ENCODE data around the gene RASD1. TPM values are rescaled to one million over a fixed set of nuclear protein-coding genes. Genes with fewer than 3 reads are reported as not detected.

RASD1 gene
- total and polyA plus RNA-seq, 10 donors, result 2.9 to 52.3 (median 10.2) TPM

- H3K9me3 ChIP-seq, result no peaks in the 10 kb centered on the region
- H3K36me3 ChIP-seq, result no peaks in the 10 kb centered on the region
- 42 to 81% (median 77%) methylated on average over 14 of the region's 14 CpGs for WGBS, 5 donors
- no peak overlapping the region for H3K4me3 ChIP-seq
- H3K27me3 ChIP-seq (replicated peaks in 1 of 7), result peaks cover 0 to 11% (median 4%) of the 10 kb centered on the region in 7 donors
- TF ChIP-seq CTCF (IDR thresholded peaks at IDR 0.05 in 8 of 11, conservative IDR thresholded peaks at IDR 0.05 in 3 of 11) (no peak), POLR2AphosphoS5 (IDR thresholded peaks at IDR 0.05) (no peak), POLR2A (IDR thresholded peaks at IDR 0.05) (no peak)
- H3K4me1 ChIP-seq, result peaks cover 5 to 19% (median 14%) of the 10 kb centered on the region in 6 donors
- no peak overlapping the region for H3K27ac ChIP-seq
- intact Hi-C loops (cut with DNase I; ENCODE audit: low total_unique reads), result loop anchor here (10.0 kb wide), 1 partner anchor 114 kb away; no protein-coding TSS in a partner anchor
- peak; percentile 54 for DNase-seq
Observed at GRCh38 chr17:17500999-17501605, 4.9 kb upstream of the RASD1 start.

- TF ChIP-seq POLR2AphosphoS5 (IDR thresholded peaks at IDR 0.05), result no peak
- TF ChIP-seq CTCF (IDR thresholded peaks at IDR 0.05 in 8 of 11, conservative IDR thresholded peaks at IDR 0.05 in 3 of 11), result no peak
- TF ChIP-seq POLR2A (IDR thresholded peaks at IDR 0.05), result no peak
- Histone ChIP-seq H3K27me3 (replicated peaks in 1 of 7) (peaks cover 0 to 26% (median 17%) of the 10 kb centered on the region in 7 donors), H3K4me3 (no peak overlapping the region), H3K9me3 (no peaks in the 10 kb centered on the region), H3K27ac (no peak overlapping the region), H3K36me3 (no peaks in the 10 kb centered on the region), H3K4me1 (peaks cover 18 to 31% (median 28%) of the 10 kb centered on the region in 6 donors)
- DNase-seq, result peak; percentile 58
- intact Hi-C loops (cut with DNase I; ENCODE audit: low total_unique reads), result loop anchor here (5.0 to 10.0 kb wide), 2 partner anchors 73 to 115 kb away; no protein-coding TSS in a partner anchor
- WGBS, 5 donors, result 81 to 91% (median 87%) methylated on average over 16 to 17 of the region's 17 CpGs
Observed at GRCh38 chr17:17499402-17500145, 3.4 kb upstream of the RASD1 start.

- Histone ChIP-seq H3K27me3 (replicated peaks in 1 of 7) (peaks cover 0 to 28% (median 17%) of the 10 kb centered on the region in 7 donors), H3K27ac (no peak overlapping the region), H3K36me3 (no peaks in the 10 kb centered on the region), H3K4me1 (peaks cover 18 to 40% (median 34%) of the 10 kb centered on the region in 6 donors), H3K4me3 (no peak overlapping the region), H3K9me3 (no peaks in the 10 kb centered on the region)
- TF ChIP-seq POLR2A (IDR thresholded peaks at IDR 0.05), result no peak
- intact Hi-C loops (cut with DNase I; ENCODE audit: low total_unique reads), result loop anchor here (5.0 kb wide), 1 partner anchor 74 kb away; no protein-coding TSS in a partner anchor
- peak; percentile 70 for DNase-seq
- 87 to 93% (median 90%) methylated on average over 16 of the region's 16 CpGs for WGBS, 5 donors
Observed at GRCh38 chr17:17498606-17499301, 2.6 kb upstream of the RASD1 start.

- Histone ChIP-seq H3K4me3 (no peak overlapping the region), H3K27me3 (replicated peaks in 1 of 7) (peaks cover 0 to 28% (median 17%) of the 10 kb centered on the region in 7 donors), H3K9me3 (no peaks in the 10 kb centered on the region), H3K36me3 (peaks cover 0 to 3% (median 0%) of the 10 kb centered on the region in 6 donors), H3K4me1 (peaks cover 18 to 47% (median 39%) of the 10 kb centered on the region in 6 donors), H3K27ac (no peak overlapping the region)
- intact Hi-C loops (cut with DNase I; ENCODE audit: low total_unique reads), result loop anchor here (2.0 to 5.0 kb wide), 2 partner anchors 74 to 145 kb away; no protein-coding TSS in a partner anchor
- TF ChIP-seq POLR2AphosphoS5 (IDR thresholded peaks at IDR 0.05) (no peak), POLR2A (IDR thresholded peaks at IDR 0.05) (no peak), CTCF (IDR thresholded peaks at IDR 0.05 in 8 of 11, conservative IDR thresholded peaks at IDR 0.05 in 3 of 11) (no peak)
- DNase-seq, result peak; percentile 58
- 91 to 95% (median 94%) methylated on average over 5 to 10 of the region's 10 CpGs for WGBS, 5 donors
Observed at GRCh38 chr17:17497845-17498520, 1.8 kb upstream of the RASD1 start.

All from spleen (tissue), 11 donors.